ENCODE results near the gene SLC1A6. TPM values are rescaled to one million over a fixed set of nuclear protein-coding genes. Genes with fewer than 3 reads are reported as not detected.

SLC1A6 gene
- total RNA-seq, 3 donors from 2014 or later (not counting 1 experiment from before 2014, with no cell fraction given): not detected

GRCh38 chr19:14901675-14902260 is 77.9 kb downstream of the SLC1A6 start:
- no peak for ATAC-seq
- H3K27ac Mint-ChIP-seq: no peak overlapping the region
- no peaks in the 10 kb centered on the region for H3K9me3 ChIP-seq (ENCODE audit: control insufficient read depth, insufficient read depth, low read length)
- H3K9me3 Mint-ChIP-seq: no peaks in the 10 kb centered on the region
- H3K36me3 Mint-ChIP-seq: no peaks in the 10 kb centered on the region
- no peaks in the 10 kb centered on the region for H3K4me1 Mint-ChIP-seq
- H3K36me3 ChIP-seq (ENCODE audit: control insufficient read depth, insufficient read depth, low read length): no peaks in the 10 kb centered on the region
- intact Hi-C loops (cut with micrococcal nuclease): no loop called here
- H3K4me3 ChIP-seq (ENCODE audit: low read length): no peak overlapping the region
- H3K4me1 ChIP-seq (ENCODE audit: control insufficient read depth, insufficient read depth, low read length): no peaks in the 10 kb centered on the region
- WGBS (ENCODE audit: insufficient coverage): 76% methylated on average over 2 of the region's 2 CpGs
- no peak for DNase-seq
- H3K27me3 ChIP-seq (ENCODE audit: control insufficient read depth, insufficient read depth, low read length): no peaks in the 10 kb centered on the region
- H3K27ac ChIP-seq (ENCODE audit: low read length): no peak overlapping the region
- no peak for TF ChIP-seq CTCF (IDR thresholded peaks at IDR 0.05)
- H3K4me3 Mint-ChIP-seq: no peak overlapping the region
- H3K27me3 Mint-ChIP-seq (ENCODE audit: low read depth in 2 of 2): peaks cover 32 to 55% of the 10 kb centered on the region in 2 donors

Other genes with a start within 250 kb of the SLC1A6 start
- gene ADGRE2, start 201.3 kb downstream of the SLC1A6 start, total RNA-seq: 10 to 100 TPM in 2 of 3 donors, 1 to 10 TPM in 1; 6.1 to 37.0 (median 20.3) TPM
- not detected for gene OR7A5, start 144.7 kb downstream of the SLC1A6 start, total RNA-seq
- not detected for gene OR7C1, start 144.7 kb downstream of the SLC1A6 start, total RNA-seq
- not detected for gene OR7A10, start 130.9 kb downstream of the SLC1A6 start, total RNA-seq
- not detected for gene OR7A17, start 93.7 kb downstream of the SLC1A6 start, total RNA-seq
- not detected for gene OR7C2, start 38.4 kb downstream of the SLC1A6 start, total RNA-seq
- gene CASP14, start 69.6 kb upstream of the SLC1A6 start, total RNA-seq: not detected
- gene OR1I1, start 102.3 kb upstream of the SLC1A6 start, total RNA-seq: not detected
- gene SYDE1, start 127.5 kb upstream of the SLC1A6 start, total RNA-seq: not detected
- gene NOTCH3, start 221.1 kb upstream of the SLC1A6 start, total RNA-seq: under 1 TPM in 2 of 3 donors, not detected in 1; 0.25 to 0.26 TPM

All from natural killer cell (primary cell).